C4-2B (cell line): ENCODE data around the gene SSRP1.

Experiments used
- H3K27ac ChIP-seq: fragments of 450-650 bp; 2 replicates; pipeline ENCODE4 v1.5.1; 2017
- CTCF ChIP-seq: fragments of 450-650 bp; conservative IDR thresholded peaks from 2 replicates; pipeline ENCODE4 v1.5.1; 2017; ENCODE audit warnings: mild to moderate bottlenecking
- ZFX ChIP-seq: fragments of 450-650 bp; IDR thresholded peaks from 2 replicates; pipeline ENCODE4 v1.6.1; 2017

Gene SSRP1

GRCh38 chr11:57306940-57307565, 28.6 kb downstream of the SSRP1 start:
- TF ChIP-seq CTCF, result no peak
- TF ChIP-seq ZFX, result no peak
- H3K27ac ChIP-seq, result peak overlapping the region; percentile 17; the same call in 1 of the 2 replicates

GRCh38 chr11:57306161-57306876, 29.4 kb downstream of the SSRP1 start:
- H3K27ac ChIP-seq, result peak overlapping the region; percentile 4; the same call in 1 of the 2 replicates
- TF ChIP-seq ZFX, result no peak
- no peak for TF ChIP-seq CTCF

- TF ChIP-seq CTCF (no peak), ZFX (no peak)
- H3K27ac ChIP-seq, result peak overlapping the region; percentile 4; the same call in 1 of the 2 replicates
Observed at GRCh38 chr11:57305523-57305922, 30.2 kb downstream of the SSRP1 start.

- no peak overlapping the region for H3K27ac ChIP-seq
- TF ChIP-seq CTCF, result no peak
- no peak for TF ChIP-seq ZFX
Observed at GRCh38 chr11:57303990-57304579, 31.6 kb downstream of the SSRP1 start.

GRCh38 chr11:57303280-57303989, 32.3 kb downstream of the SSRP1 start:
- TF ChIP-seq ZFX (no peak), CTCF (no peak)
- no peak overlapping the region for H3K27ac ChIP-seq

- H3K27ac ChIP-seq, result no peak overlapping the region
- TF ChIP-seq ZFX (no peak), CTCF (no peak)
Observed at GRCh38 chr11:57302489-57302888, 33.2 kb downstream of the SSRP1 start.
